Occipital lobe (tissue), 2 donors: ENCODE results near the gene BRD3OS. TPM values are rescaled to one million over a fixed set of nuclear protein-coding genes. Genes with fewer than 3 reads are reported as not detected.

Experiments
- DNase-seq: peaks from one replicate; lab custom pipeline; 2025; lab: John Stamatoyannopoulos, UW
- total RNA-seq: library from RNA; depleted of rRNA; stranded (reverse); fragments of >200 nt; gene quantifications from one replicate; pipeline ENCODE4 v1.2.3, GENCODE V29; 2014

The BRD3OS gene
- total RNA-seq, 1 donor from 2014 or later, result 28.4 TPM

- no peak for DNase-seq
Measured at GRCh38 chr9:134004131-134004873, 21.0 kb upstream of the BRD3OS start.

- DNase-seq, result no peak
Measured at GRCh38 chr9:134004881-134005280, 20.4 kb upstream of the BRD3OS start.

- DNase-seq, result no peak
Measured at GRCh38 chr9:134005381-134005780, 19.9 kb upstream of the BRD3OS start.

GRCh38 chr9:134007150-134007549, 18.1 kb upstream of the BRD3OS start:
- DNase-seq, result no peak

- DNase-seq, result no peak
Measured at GRCh38 chr9:134007571-134007970, 17.7 kb upstream of the BRD3OS start.

- no peak for DNase-seq
Measured at GRCh38 chr9:134010310-134011173, 14.7 kb upstream of the BRD3OS start.

- no peak for DNase-seq
Measured at GRCh38 chr9:134011401-134011800, 13.9 kb upstream of the BRD3OS start.

- DNase-seq, result no peak
Measured at GRCh38 chr9:134014946-134015345, 10.3 kb upstream of the BRD3OS start.

- DNase-seq, result no peak
Measured at GRCh38 chr9:134024214-134024792, 978 bp upstream of the BRD3OS start.

GRCh38 chr9:134025606-134026541, 593 bp downstream of the BRD3OS start:
- DNase-seq, result no peak

- DNase-seq, result no peak
Measured at GRCh38 chr9:134026581-134026980, 1.3 kb downstream of the BRD3OS start.

GRCh38 chr9:134026981-134027380, 1.7 kb downstream of the BRD3OS start:
- no peak for DNase-seq

GRCh38 chr9:134027561-134027960, 2.3 kb downstream of the BRD3OS start:
- no peak for DNase-seq

- no peak for DNase-seq
Measured at GRCh38 chr9:134028076-134028475, 2.8 kb downstream of the BRD3OS start.

- no peak for DNase-seq
Measured at GRCh38 chr9:134028575-134029247, 3.4 kb downstream of the BRD3OS start.

GRCh38 chr9:134029248-134030226, 4.3 kb downstream of the BRD3OS start:
- no peak for DNase-seq

- no peak for DNase-seq
Measured at GRCh38 chr9:134030821-134031470, 5.7 kb downstream of the BRD3OS start.

GRCh38 chr9:134031783-134032182, 6.5 kb downstream of the BRD3OS start:
- DNase-seq, result no peak
